HG03066 (cell line): ENCODE data around the gene BSND.
"Not testable (repeated sequence)": the region's sequence is repeated elsewhere in the genome, so short reads cannot be mapped to it uniquely, and the experiment has no call there.

Experiments
- ATAC-seq: cut with Tn5 transposase; IDR thresholded peaks from one replicate; pipeline ENCODE4 v1.9.1; 2021; ENCODE audit warnings: low read depth; ENCODE audit not compliant: unreplicated experiment

The BSND gene

GRCh38 chr1:54998677-54999076 is at the start of gene BSND:
Gene BSND (plus strand): TSS chr1:54998933. CDS start chr1:54999187, 254 bp downstream.
- ATAC-seq: no peak

- ATAC-seq: no peak
Observed at GRCh38 chr1:54949053-54949452, 49.7 kb upstream of the BSND start.

GRCh38 chr1:54950006-54950368 is 48.7 kb upstream of the BSND start:
- no peak for ATAC-seq

- no peak for ATAC-seq
Observed at GRCh38 chr1:54950369-54951163, 48.2 kb upstream of the BSND start.

- ATAC-seq: no peak
Observed at GRCh38 chr1:54951810-54952226, 46.9 kb upstream of the BSND start.

GRCh38 chr1:54952950-54953718 is 45.6 kb upstream of the BSND start:
- no peak for ATAC-seq

GRCh38 chr1:54953846-54954245 is 44.9 kb upstream of the BSND start:
- no peak for ATAC-seq

GRCh38 chr1:54955359-54955758 is 43.4 kb upstream of the BSND start:
- ATAC-seq: no peak

- no peak for ATAC-seq
Observed at GRCh38 chr1:54956726-54957125, 42.0 kb upstream of the BSND start.

- no peak for ATAC-seq
Observed at GRCh38 chr1:54959241-54959640, 39.5 kb upstream of the BSND start.

- no peak for ATAC-seq
Observed at GRCh38 chr1:54962612-54963395, 35.9 kb upstream of the BSND start.

GRCh38 chr1:54963829-54964228 is 34.9 kb upstream of the BSND start:
- ATAC-seq: not testable (repeated sequence)

- ATAC-seq: peak; percentile 88
Observed at GRCh38 chr1:54965624-54966340, 33.0 kb upstream of the BSND start.

- no peak for ATAC-seq
Observed at GRCh38 chr1:54967372-54967771, 31.4 kb upstream of the BSND start.

GRCh38 chr1:54968551-54968950 is 30.2 kb upstream of the BSND start:
- ATAC-seq: no peak

- no peak for ATAC-seq
Observed at GRCh38 chr1:54969879-54970278, 28.9 kb upstream of the BSND start.

GRCh38 chr1:54970901-54971300 is 27.8 kb upstream of the BSND start:
- ATAC-seq: no peak

- ATAC-seq: peak; percentile 65
Observed at GRCh38 chr1:54971317-54971791, 27.4 kb upstream of the BSND start.

- no peak for ATAC-seq
Observed at GRCh38 chr1:54972436-54972835, 26.3 kb upstream of the BSND start.

- ATAC-seq: no peak
Observed at GRCh38 chr1:54973205-54973921, 25.4 kb upstream of the BSND start.
